Measurements from ENCODE around the gene SLC47A2.

- no peak for TF ChIP-seq POLR2A (IDR thresholded peaks at IDR 0.05)
- TF ChIP-seq, protein P1, sequence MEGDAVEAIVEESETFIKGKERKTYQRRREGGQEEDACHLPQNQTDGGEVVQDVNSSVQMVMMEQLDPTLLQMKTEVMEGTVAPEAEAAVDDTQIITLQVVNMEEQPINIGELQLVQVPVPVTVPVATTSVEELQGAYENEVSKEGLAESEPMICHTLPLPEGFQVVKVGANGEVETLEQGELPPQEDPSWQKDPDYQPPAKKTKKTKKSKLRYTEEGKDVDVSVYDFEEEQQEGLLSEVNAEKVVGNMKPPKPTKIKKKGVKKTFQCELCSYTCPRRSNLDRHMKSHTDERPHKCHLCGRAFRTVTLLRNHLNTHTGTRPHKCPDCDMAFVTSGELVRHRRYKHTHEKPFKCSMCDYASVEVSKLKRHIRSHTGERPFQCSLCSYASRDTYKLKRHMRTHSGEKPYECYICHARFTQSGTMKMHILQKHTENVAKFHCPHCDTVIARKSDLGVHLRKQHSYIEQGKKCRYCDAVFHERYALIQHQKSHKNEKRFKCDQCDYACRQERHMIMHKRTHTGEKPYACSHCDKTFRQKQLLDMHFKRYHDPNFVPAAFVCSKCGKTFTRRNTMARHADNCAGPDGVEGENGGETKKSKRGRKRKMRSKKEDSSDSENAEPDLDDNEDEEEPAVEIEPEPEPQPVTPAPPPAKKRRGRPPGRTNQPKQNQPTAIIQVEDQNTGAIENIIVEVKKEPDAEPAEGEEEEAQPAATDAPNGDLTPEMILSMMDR (IDR thresholded peaks at IDR 0.05) = no peak
Observed at GRCh38 chr17:19659366-19660177, 56.8 kb downstream of the SLC47A2 start.
